SIG-M5 (cell line): ENCODE results near the gene KATNA1.
"Not testable (repeated sequence)": the region's sequence is repeated elsewhere in the genome, so short reads cannot be mapped to it uniquely, and the experiment has no call there.

ENCODE experiments used
- DNase-seq: peaks from one replicate; lab custom pipeline; 2025; lab: John Stamatoyannopoulos, UW

KATNA1 gene

GRCh38 chr6:149648148-149649145 lies at the start of gene KATNA1:
KATNA1 (minus strand) TSS chr6:149648714; CDS start chr6:149638547, 10,167 bp downstream.
- no peak for DNase-seq

GRCh38 chr6:149698175-149698574 lies 49.7 kb upstream of the KATNA1 start:
- no peak for DNase-seq

- no peak for DNase-seq
These were observed 48.4 kb upstream of the KATNA1 start for GRCh38 chr6:149696901-149697300.

GRCh38 chr6:149694921-149695320 lies 46.4 kb upstream of the KATNA1 start:
- DNase-seq: no peak

- DNase-seq: no peak
These were observed 42.7 kb upstream of the KATNA1 start for GRCh38 chr6:149691201-149691600.

- no peak for DNase-seq
These were observed 37.7 kb upstream of the KATNA1 start for GRCh38 chr6:149686230-149686629.

- DNase-seq: no peak
These were observed 34.8 kb upstream of the KATNA1 start for GRCh38 chr6:149683256-149683859.

- not testable (repeated sequence) for DNase-seq
These were observed 33.3 kb upstream of the KATNA1 start for GRCh38 chr6:149681845-149682244.

- DNase-seq: no peak
These were observed 32.7 kb upstream of the KATNA1 start for GRCh38 chr6:149681209-149681608.

- no peak for DNase-seq
These were observed 32.0 kb upstream of the KATNA1 start for GRCh38 chr6:149680503-149680902.

GRCh38 chr6:149672265-149672664 lies 23.8 kb upstream of the KATNA1 start:
- not testable (repeated sequence) for DNase-seq

- no peak for DNase-seq
These were observed 11.5 kb upstream of the KATNA1 start for GRCh38 chr6:149660028-149660427.

GRCh38 chr6:149657441-149657840 lies 8.9 kb upstream of the KATNA1 start:
- no peak for DNase-seq

GRCh38 chr6:149651056-149651455 lies 2.5 kb upstream of the KATNA1 start:
- no peak for DNase-seq

- no peak for DNase-seq
These were observed 1.9 kb downstream of the KATNA1 start for GRCh38 chr6:149646599-149646998.

- no peak for DNase-seq
These were observed 5.5 kb downstream of the KATNA1 start for GRCh38 chr6:149642829-149643580.

GRCh38 chr6:149636124-149636523 lies 12.4 kb downstream of the KATNA1 start:
- DNase-seq: no peak

GRCh38 chr6:149634315-149634714 lies 14.2 kb downstream of the KATNA1 start:
- no peak for DNase-seq

- no peak for DNase-seq
These were observed 19.5 kb downstream of the KATNA1 start for GRCh38 chr6:149628875-149629510.

GRCh38 chr6:149627672-149628071 lies 20.8 kb downstream of the KATNA1 start:
- no peak for DNase-seq

GRCh38 chr6:149615805-149616204 lies 32.7 kb downstream of the KATNA1 start:
- no peak for DNase-seq

- no peak for DNase-seq
These were observed 34.2 kb downstream of the KATNA1 start for GRCh38 chr6:149614337-149614736.
